HCT116 (cell line): ENCODE results near the gene GAB2. TPM values are rescaled to one million over a fixed set of nuclear protein-coding genes. Genes with fewer than 3 reads are reported as not detected.

Source experiments
- CBX3 ChIP-seq: IDR thresholded peaks from 2 replicates; pipeline ENCODE4 v1.6.1; 2012; ENCODE audit warnings: low read depth
- CEBPB ChIP-seq: IDR thresholded peaks from 2 replicates; pipeline ENCODE4 v1.6.1; 2012; ENCODE audit warnings: low read depth
- ELF1 ChIP-seq: IDR thresholded peaks from 2 replicates; pipeline ENCODE4 v1.6.1; 2012; ENCODE audit warnings: low read depth, borderline replicate concordance
- FOSL1 ChIP-seq: IDR thresholded peaks from 2 replicates; pipeline ENCODE4 v1.6.1; 2012; ENCODE audit warnings: low read depth
- JUND ChIP-seq: IDR thresholded peaks from 2 replicates; pipeline ENCODE4 v1.6.1; 2012
- POLR2AphosphoS5 ChIP-seq: IDR thresholded peaks from 2 replicates; pipeline ENCODE4 v1.6.1; 2011; ENCODE audit warnings: mild to moderate bottlenecking, low read depth, low read length, moderate library complexity
- SP1 ChIP-seq: IDR thresholded peaks from 2 replicates; pipeline ENCODE4 v1.6.1; 2012; ENCODE audit warnings: low read depth
- TCF7L2 ChIP-seq: IDR thresholded peaks from 2 replicates; pipeline ENCODE4 v1.7.0; 2011; ENCODE audit warnings: borderline replicate concordance, inconsistent platforms; ENCODE audit not compliant: insufficient read depth, insufficient read length; ENCODE audit errors: extremely low read depth
- YY1 ChIP-seq: IDR thresholded peaks from 2 replicates; pipeline ENCODE4 v1.6.1; 2011; ENCODE audit warnings: low read length, low read depth, moderate library complexity, mild to moderate bottlenecking; ENCODE audit not compliant: insufficient replicate concordance; ENCODE audit errors: extremely low read depth
- ZNF274 ChIP-seq: fragments of 200-500 bp; sonication (Bioruptor generic); IDR thresholded peaks from 2 replicates; pipeline ENCODE4 v1.6.1; 2014; ENCODE audit warnings: mild to moderate bottlenecking, low read depth, low read length, inconsistent platforms
- total RNA-seq: library from RNA; stranded (reverse); gene quantifications from one replicate; pipeline ENCODE4 v1.2.1, GENCODE V29; 2021; ENCODE audit not compliant: unreplicated experiment
- TF ChIP-seq, protein P1 (sequence below): IDR thresholded peaks from 2 replicates; pipeline ENCODE4 v1.6.1; 2012; ENCODE audit warnings: low read depth
- TF ChIP-seq, protein P2 (sequence below): IDR thresholded peaks from 2 replicates; pipeline ENCODE4 v1.6.1; 2012
- TF ChIP-seq, protein P3 (sequence below): IDR thresholded peaks from 2 replicates; pipeline ENCODE4 v1.6.1; 2012

Gene GAB2
- total RNA-seq, 1 experiment from 2014 or later, result 1.9 TPM

DNA sequence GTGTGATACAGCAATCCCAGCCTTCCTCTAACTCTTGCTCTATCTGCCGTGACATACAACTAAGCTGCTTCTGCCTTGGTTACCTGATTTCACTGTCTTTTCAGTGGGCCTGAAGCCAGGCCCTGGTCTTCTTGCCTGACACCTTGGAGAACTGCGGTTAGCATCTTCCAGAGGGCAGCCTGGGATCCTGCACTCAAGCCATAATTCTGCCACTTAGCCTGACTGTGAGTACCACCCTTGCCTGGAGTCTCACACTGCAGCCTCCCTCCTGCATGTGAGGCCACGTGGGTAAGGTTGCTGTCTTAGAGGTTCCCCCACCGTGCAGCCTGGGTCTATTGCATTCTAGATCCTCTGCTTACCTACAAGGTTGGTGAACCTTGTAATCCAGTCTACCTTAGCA, 193.1 kb downstream of the GAB2 start (continued):
- TF ChIP-seq, protein P1, sequence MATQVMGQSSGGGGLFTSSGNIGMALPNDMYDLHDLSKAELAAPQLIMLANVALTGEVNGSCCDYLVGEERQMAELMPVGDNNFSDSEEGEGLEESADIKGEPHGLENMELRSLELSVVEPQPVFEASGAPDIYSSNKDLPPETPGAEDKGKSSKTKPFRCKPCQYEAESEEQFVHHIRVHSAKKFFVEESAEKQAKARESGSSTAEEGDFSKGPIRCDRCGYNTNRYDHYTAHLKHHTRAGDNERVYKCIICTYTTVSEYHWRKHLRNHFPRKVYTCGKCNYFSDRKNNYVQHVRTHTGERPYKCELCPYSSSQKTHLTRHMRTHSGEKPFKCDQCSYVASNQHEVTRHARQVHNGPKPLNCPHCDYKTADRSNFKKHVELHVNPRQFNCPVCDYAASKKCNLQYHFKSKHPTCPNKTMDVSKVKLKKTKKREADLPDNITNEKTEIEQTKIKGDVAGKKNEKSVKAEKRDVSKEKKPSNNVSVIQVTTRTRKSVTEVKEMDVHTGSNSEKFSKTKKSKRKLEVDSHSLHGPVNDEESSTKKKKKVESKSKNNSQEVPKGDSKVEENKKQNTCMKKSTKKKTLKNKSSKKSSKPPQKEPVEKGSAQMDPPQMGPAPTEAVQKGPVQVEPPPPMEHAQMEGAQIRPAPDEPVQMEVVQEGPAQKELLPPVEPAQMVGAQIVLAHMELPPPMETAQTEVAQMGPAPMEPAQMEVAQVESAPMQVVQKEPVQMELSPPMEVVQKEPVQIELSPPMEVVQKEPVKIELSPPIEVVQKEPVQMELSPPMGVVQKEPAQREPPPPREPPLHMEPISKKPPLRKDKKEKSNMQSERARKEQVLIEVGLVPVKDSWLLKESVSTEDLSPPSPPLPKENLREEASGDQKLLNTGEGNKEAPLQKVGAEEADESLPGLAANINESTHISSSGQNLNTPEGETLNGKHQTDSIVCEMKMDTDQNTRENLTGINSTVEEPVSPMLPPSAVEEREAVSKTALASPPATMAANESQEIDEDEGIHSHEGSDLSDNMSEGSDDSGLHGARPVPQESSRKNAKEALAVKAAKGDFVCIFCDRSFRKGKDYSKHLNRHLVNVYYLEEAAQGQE, result no peak
- TF ChIP-seq FOSL1 (no peak), SP1 (no peak), YY1 (no peak), ELF1 (no peak), POLR2AphosphoS5 (no peak), ZNF274 (no peak), CEBPB (no peak), CBX3 (no peak), JUND (no peak), TCF7L2 (no peak)
- TF ChIP-seq, protein P2, sequence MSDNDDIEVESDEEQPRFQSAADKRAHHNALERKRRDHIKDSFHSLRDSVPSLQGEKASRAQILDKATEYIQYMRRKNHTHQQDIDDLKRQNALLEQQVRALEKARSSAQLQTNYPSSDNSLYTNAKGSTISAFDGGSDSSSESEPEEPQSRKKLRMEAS, result no peak
- TF ChIP-seq, protein P3, sequence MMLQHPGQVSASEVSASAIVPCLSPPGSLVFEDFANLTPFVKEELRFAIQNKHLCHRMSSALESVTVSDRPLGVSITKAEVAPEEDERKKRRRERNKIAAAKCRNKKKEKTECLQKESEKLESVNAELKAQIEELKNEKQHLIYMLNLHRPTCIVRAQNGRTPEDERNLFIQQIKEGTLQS, result no peak
